IPS DF 6.9 (cell line): Measurements from ENCODE around the gene FAM234A.
"Not testable (repeated sequence)": the region's sequence is repeated elsewhere in the genome, so short reads cannot be mapped to it uniquely, and the experiment has no call there.

ENCODE experiments used
- DNase-seq: peaks from one replicate; pipeline ENCODE4 v3.0.0-alpha.2; 2013; ENCODE audit warnings: low read depth, low spot score
- H3K27ac ChIP-seq: one replicate; pipeline ENCODE4 v1.5.1; 2013; ENCODE audit warnings: low read length, control low read depth
- H3K27me3 ChIP-seq: 2 replicates; pipeline ENCODE4 v1.6.1; 2013; ENCODE audit warnings: mild to moderate bottlenecking, low read length; ENCODE audit not compliant: control insufficient read depth, insufficient read depth
- H3K36me3 ChIP-seq: 2 replicates; pipeline ENCODE4 v1.6.1; 2013; ENCODE audit warnings: low read length; ENCODE audit not compliant: control insufficient read depth, insufficient read depth
- H3K4me1 ChIP-seq: 2 replicates; pipeline ENCODE4 v1.6.1; 2013; ENCODE audit warnings: low read length; ENCODE audit not compliant: control insufficient read depth, insufficient read depth
- H3K4me3 ChIP-seq: 2 replicates; pipeline ENCODE4 v1.5.1; 2013; ENCODE audit warnings: mild to moderate bottlenecking, low read length
- H3K9me3 ChIP-seq: 2 replicates; pipeline ENCODE4 v1.6.1; 2013; ENCODE audit warnings: low read length, inconsistent platforms; ENCODE audit not compliant: control insufficient read depth, insufficient read depth
- WGBS: extraction: QIAGEN DNeasy Blood & Tissue Kit; methylation state at CpG from one replicate; pipeline ENCODE4 v1.1.7; 2013; ENCODE audit warnings: mixed read lengths, missing lambda C conversion rate; ENCODE audit not compliant: insufficient read length, insufficient coverage; 5-methylcytosine and 5-hydroxymethylcytosine counted together

The FAM234A gene

GRCh38 chr16:264440-264951 lies 29.9 kb downstream of the FAM234A start:
- Histone ChIP-seq H3K9me3 (no peaks in the 10 kb centered on the region), H3K27me3 (no peaks in the 10 kb centered on the region), H3K36me3 (peaks cover 24% of the 10 kb centered on the region), H3K4me3 (no peak overlapping the region), H3K4me1 (no peaks in the 10 kb centered on the region; the same call in 1 of the 2 replicates), H3K27ac (no peak overlapping the region)
- DNase-seq = no peak
- WGBS = no CpG with 5 or more reads among the region's 23 CpGs

GRCh38 chr16:265002-265529 lies 30.4 kb downstream of the FAM234A start:
- Histone ChIP-seq H3K36me3 (peaks cover 20% of the 10 kb centered on the region), H3K4me3 (no peak overlapping the region), H3K4me1 (no peaks in the 10 kb centered on the region; the same call in 1 of the 2 replicates), H3K9me3 (no peaks in the 10 kb centered on the region), H3K27ac (no peak overlapping the region), H3K27me3 (no peaks in the 10 kb centered on the region)
- WGBS = no CpG with 5 or more reads among the region's 14 CpGs
- DNase-seq = no peak

- no CpG with 5 or more reads among the region's 12 CpGs for WGBS
- no peaks in the 10 kb centered on the region; the same call in 1 of the 2 replicates for H3K4me1 ChIP-seq
- DNase-seq = no peak
- no peaks in the 10 kb centered on the region for H3K9me3 ChIP-seq
- H3K4me3 ChIP-seq = no peak overlapping the region
- peaks cover 17% of the 10 kb centered on the region for H3K36me3 ChIP-seq
- H3K27ac ChIP-seq = no peak overlapping the region
- no peaks in the 10 kb centered on the region for H3K27me3 ChIP-seq
These were observed 31.1 kb downstream of the FAM234A start for GRCh38 chr16:265711-266110.

GRCh38 chr16:266258-267164 lies 31.9 kb downstream of the FAM234A start:
- H3K27me3 ChIP-seq = no peaks in the 10 kb centered on the region
- H3K36me3 ChIP-seq = peaks cover 14% of the 10 kb centered on the region
- WGBS = no CpG with 5 or more reads among the region's 25 CpGs
- H3K9me3 ChIP-seq = no peaks in the 10 kb centered on the region
- no peaks in the 10 kb centered on the region; the same call in 1 of the 2 replicates for H3K4me1 ChIP-seq
- H3K4me3 ChIP-seq = no peak overlapping the region
- H3K27ac ChIP-seq = no peak overlapping the region
- no peak for DNase-seq

- no CpG with 5 or more reads among the region's 17 CpGs for WGBS
- H3K36me3 ChIP-seq, H3K27ac ChIP-seq, DNase-seq, H3K4me3 ChIP-seq, H3K27me3 ChIP-seq, H3K9me3 ChIP-seq, H3K4me1 ChIP-seq: not testable (repeated sequence)
These were observed 32.9 kb downstream of the FAM234A start for GRCh38 chr16:267562-267961.

- Histone ChIP-seq H3K27me3 (no peaks in the 10 kb centered on the region), H3K27ac (no peak overlapping the region), H3K36me3 (peaks cover 5% of the 10 kb centered on the region; the same call in 1 of the 2 replicates), H3K4me1 (no peaks in the 10 kb centered on the region; the same call in none of the 2 replicates), H3K4me3 (no peak overlapping the region), H3K9me3 (no peaks in the 10 kb centered on the region)
- no peak for DNase-seq
- no CpG with 5 or more reads among the region's 40 CpGs for WGBS
These were observed 33.8 kb downstream of the FAM234A start for GRCh38 chr16:268141-269053.

- WGBS = no CpG with 5 or more reads among the region's 24 CpGs
- H3K27me3 ChIP-seq = no peaks in the 10 kb centered on the region; the same call in 1 of the 2 replicates
- H3K9me3 ChIP-seq = no peaks in the 10 kb centered on the region
- no peak overlapping the region for H3K27ac ChIP-seq
- H3K4me3 ChIP-seq = no peak overlapping the region
- H3K4me1 ChIP-seq = no peaks in the 10 kb centered on the region; the same call in none of the 2 replicates
- H3K36me3 ChIP-seq = 0 out of 2 replicates have a peak, but pooled peaks cover under 1% of the 10 kb centered on the region
- DNase-seq = no peak
These were observed 34.6 kb downstream of the FAM234A start for GRCh38 chr16:269061-269796.

- Histone ChIP-seq H3K9me3 (no peaks in the 10 kb centered on the region), H3K4me1 (no peaks in the 10 kb centered on the region; the same call in none of the 2 replicates), H3K27me3 (peaks cover 3% of the 10 kb centered on the region; the same call in 1 of the 2 replicates), H3K36me3 (no peaks in the 10 kb centered on the region), H3K4me3 (no peak overlapping the region), H3K27ac (no peak overlapping the region)
- no peak for DNase-seq
- no CpG with 5 or more reads among the region's 34 CpGs for WGBS
These were observed 36.0 kb downstream of the FAM234A start for GRCh38 chr16:270381-271255.
